IMR-90 (cell line): Measurements from ENCODE around the gene KCNMA1. TPM values are rescaled to one million over a fixed set of nuclear protein-coding genes. Genes with fewer than 3 reads are reported as not detected.

Source experiments
- ATAC-seq: fragments of 200-7000 bp; cut with Tn5 transposase; 2 replicates; pipeline ENCODE4 v1.9.1; 2020; ENCODE audit warnings: low read depth, mild to moderate bottlenecking, moderate library complexity
- BruUV-seq: library from RNA; stranded (reverse); fragments of 400-500 nt; replicated peaks from 2 replicates; lab custom pipeline; 2021; lab: Mats Ljungman, UMichigan
- CTCF ChIA-PET: fragments of 300-600 bp; formaldehyde crosslinking; extraction: SDS; loops from one replicate; lab custom pipeline; 2021; ENCODE audit warnings: antibody characterized with exemption; lab: Yijun Ruan, JAX
- POLR2A ChIA-PET: fragments of 300-600 bp; sonication (Branson Sonifier 250); formaldehyde crosslinking; loops from one replicate; lab custom pipeline; 2022; ENCODE audit warnings: antibody characterized with exemption; ENCODE audit not compliant: unreplicated experiment; lab: Charles Lee
- DNase-seq: peaks from one replicate; pipeline ENCODE4 v3.0.0; 2013
- H2AFZ ChIP-seq: replicated peaks from 2 replicates; pipeline ENCODE3; 2013; ENCODE audit warnings: low read length, mild to moderate bottlenecking; ENCODE audit not compliant: poor library complexity
- H2AK5ac ChIP-seq: 2 replicates; pipeline ENCODE4 v1.6.1; 2013; ENCODE audit warnings: low read depth, low read length, inconsistent platforms
- H2AK9ac ChIP-seq: replicated peaks from 2 replicates; pipeline ENCODE3; 2013; ENCODE audit warnings: mild to moderate bottlenecking, low read depth, low read length, moderate library complexity; ENCODE audit not compliant: poor library complexity
- H2BK120ac ChIP-seq: 2 replicates; pipeline ENCODE4 v1.6.1; 2013; ENCODE audit warnings: low read depth, low read length, inconsistent platforms
- H2BK15ac ChIP-seq: 3 replicates; pipeline ENCODE4 v1.6.1; 2013; ENCODE audit warnings: low read depth, low read length, inconsistent platforms
- H2BK20ac ChIP-seq: 2 replicates; pipeline ENCODE4 v1.6.1; 2013; ENCODE audit warnings: low read depth, mild to moderate bottlenecking, inconsistent platforms, low read length, moderate library complexity
- H2BK5ac ChIP-seq: 2 replicates; pipeline ENCODE4 v1.6.1; 2013; ENCODE audit warnings: mild to moderate bottlenecking, low read depth, low read length, inconsistent platforms; ENCODE audit not compliant: poor library complexity, severe bottlenecking
- H3K14ac ChIP-seq: replicated peaks from 2 replicates; pipeline ENCODE4 v1.6.1; 2013; ENCODE audit warnings: low read depth, low read length, inconsistent platforms
- H3K18ac ChIP-seq: 2 replicates; pipeline ENCODE4 v1.6.1; 2013; ENCODE audit warnings: low read depth, low read length, control low read depth
- H3K23ac ChIP-seq: 2 replicates; pipeline ENCODE4 v1.6.1; 2013; ENCODE audit warnings: low read depth, low read length, inconsistent platforms
- H3K27ac ChIP-seq: 2 replicates; pipeline ENCODE4 v1.5.1; 2013; ENCODE audit warnings: mild to moderate bottlenecking, control low read depth, low read length; ENCODE audit not compliant: insufficient read depth
- H3K27me3 ChIP-seq: 2 replicates; pipeline ENCODE4 v1.6.1; 2013; ENCODE audit warnings: low read length; ENCODE audit not compliant: control insufficient read depth, insufficient read depth
- H3K36me3 ChIP-seq: 2 replicates; pipeline ENCODE4 v1.6.1; 2013; ENCODE audit warnings: low read length, mixed read lengths; ENCODE audit not compliant: control insufficient read depth, insufficient read depth
- H3K4ac ChIP-seq: 2 replicates; pipeline ENCODE4 v1.6.1; 2013; ENCODE audit warnings: low read depth, low read length, inconsistent platforms
- H3K4me1 ChIP-seq: 2 replicates; pipeline ENCODE4 v1.6.1; 2013; ENCODE audit warnings: low read length, mixed read lengths; ENCODE audit not compliant: control insufficient read depth, insufficient read depth
- H3K4me2 ChIP-seq: 2 replicates; pipeline ENCODE4 v1.6.1; 2013; ENCODE audit warnings: low read depth, mild to moderate bottlenecking, control low read depth, low read length, moderate library complexity
- H3K4me3 ChIP-seq: 2 replicates; pipeline ENCODE4 v1.5.1; 2013; ENCODE audit warnings: low read depth, mild to moderate bottlenecking, control low read depth, low read length, moderate library complexity; ENCODE audit not compliant: insufficient read depth
- H3K56ac ChIP-seq: 2 replicates; pipeline ENCODE4 v1.6.1; 2013; ENCODE audit warnings: low read length, inconsistent platforms; ENCODE audit not compliant: insufficient read depth; ENCODE audit errors: extremely low read depth
- H3K79me1 ChIP-seq, 2 experiments: 2 replicates each; pipeline ENCODE4 v1.6.1; 2013; ENCODE audit warnings: low read length in 2 of 2, inconsistent platforms in 1 of 2, low read depth in 1 of 2
- H3K9ac ChIP-seq: 2 replicates; pipeline ENCODE4 v1.6.1; 2013; ENCODE audit warnings: low read depth, low read length, control low read depth
- H3K9me1 ChIP-seq: 2 replicates; pipeline ENCODE4 v1.6.1; 2013; ENCODE audit warnings: low read length, inconsistent platforms; ENCODE audit not compliant: insufficient read depth
- H3K9me3 ChIP-seq: 2 replicates; pipeline ENCODE4 v1.6.1; 2013; ENCODE audit warnings: low read length; ENCODE audit not compliant: control insufficient read depth, insufficient read depth
- H4K20me1 ChIP-seq: 2 replicates; pipeline ENCODE4 v1.6.1; 2013; ENCODE audit warnings: low read length, inconsistent platforms; ENCODE audit not compliant: insufficient read depth
- H4K5ac ChIP-seq: 2 replicates; pipeline ENCODE4 v1.6.1; 2013; ENCODE audit warnings: mild to moderate bottlenecking, low read depth, low read length, control low read depth
- H4K8ac ChIP-seq, 2 experiments: 2 replicates each; pipeline ENCODE4 v1.6.1; 2013; ENCODE audit warnings: low read depth in 2 of 2, low read length in 2 of 2, control low read depth in 1 of 2, inconsistent platforms in 1 of 2
- H4K91ac ChIP-seq: 2 replicates; pipeline ENCODE4 v1.6.1; 2013; ENCODE audit warnings: low read depth, low read length, inconsistent platforms; ENCODE audit not compliant: insufficient read depth
- MAFK ChIP-seq: IDR thresholded peaks from 2 replicates; pipeline ENCODE4 v1.6.1; 2012; ENCODE audit warnings: low read depth, low read length, improper control_type of control experiment
- NFE2L2 ChIP-seq: fragments of 150-350 bp; IDR thresholded peaks from 2 replicates; pipeline ENCODE4 v1.6.1; 2016; ENCODE audit warnings: low read depth, mild to moderate bottlenecking, low read length
- POLR2A ChIP-seq: IDR thresholded peaks from 2 replicates; pipeline ENCODE4 v1.6.1; 2012; ENCODE audit warnings: mild to moderate bottlenecking, low read depth, low read length
- USF2 ChIP-seq: fragments of 150-350 bp; IDR thresholded peaks from 2 replicates; pipeline ENCODE4 v1.6.1; 2017; ENCODE audit warnings: mild to moderate bottlenecking, antibody characterized with exemption, low read length, low read depth
- WGBS, 2 experiments: methylation state at CpG; one replicate each; pipeline versions ENCODE4 v1.1.5 to v1.1.7; 2013; ENCODE audit warnings: missing lambda C conversion rate in 2 of 2; ENCODE audit not compliant: insufficient read length in 1 of 2; ENCODE audit errors: extremely low coverage in 2 of 2; 5-methylcytosine and 5-hydroxymethylcytosine counted together
- dilution Hi-C: fragments of 300-500 bp; cut with HindIII; formaldehyde crosslinking; loops from one replicate; pipeline ENCODE4 v1.14.3; 2018; ENCODE audit warnings: low sequenced_read_pairs; ENCODE audit not compliant: unreplicated experiment
- in situ Hi-C: fragments of 300-500 bp; cut with MboI; formaldehyde crosslinking; loops from 3 replicates; pipeline ENCODE4 v1.14.3; 2019; ENCODE audit warnings: low sequenced_read_pairs, inconsistent platforms, mixed read lengths
- intact Hi-C: fragments of 100-400 bp; cut with micrococcal nuclease; formaldehyde crosslinking; loops from 2 replicates; pipeline ENCODE4 v1.10.0; 2022
- polyA plus RNA-seq, 3 experiments: library from polyadenylated mRNA; depleted of rRNA; stranded (reverse); fragments of >200 nt; gene quantifications; 2 replicates each; pipeline ENCODE4 v1.2.3, GENCODE V29; 2012; ENCODE audit warnings: low replicate concordance in 1 of 3
- total RNA-seq: library from RNA; depleted of rRNA; stranded (reverse); fragments of >200 nt; gene quantifications from 2 replicates; pipeline ENCODE4 v1.2.3, GENCODE V29; 2012

Gene KCNMA1
- total and polyA plus RNA-seq, 2 of the 4 experiments (the other 2 are of a cell fraction): 25.6 to 29.6 TPM

- Histone ChIP-seq H4K8ac (no peak overlapping the region), H3K27me3 (no peaks in the 10 kb centered on the region; the same call in 1 of the 2 replicates), H2AK9ac (no peak overlapping the region), H3K9me3 (no peaks in the 10 kb centered on the region), H4K91ac (no peak overlapping the region), H4K20me1 (no peaks in the 10 kb centered on the region), H3K4me1 (peaks cover 4% of the 10 kb centered on the region), H2BK20ac (no peak overlapping the region), H3K4me3 (no peak overlapping the region), H3K79me1 (peaks cover 0 to 3% of the 10 kb centered on the region in 2 experiments; a peak in 1 of 4 replicates), H4K5ac (no peak overlapping the region), H3K14ac (no peak overlapping the region), H3K18ac (no peak overlapping the region), H2BK15ac (peak overlapping the region; percentile 41; the same call in 1 of the 3 replicates), H3K9me1 (peaks cover 5% of the 10 kb centered on the region; the same call in 1 of the 2 replicates), H3K23ac (peak overlapping the region; percentile 8; the same call in 1 of the 2 replicates), H3K9ac (no peak overlapping the region), H2AK5ac (no peak overlapping the region), H3K56ac (no peak overlapping the region), H3K4ac (no peak overlapping the region), H3K27ac (no peak overlapping the region), H3K4me2 (no peak overlapping the region), H3K36me3 (no peaks in the 10 kb centered on the region), H2BK120ac (no peak overlapping the region), H2AFZ (no peak overlapping the region), H2BK5ac (no peak overlapping the region)
- dilution Hi-C loops: no loop called here
- ATAC-seq (no peak), DNase-seq (no peak)
- intact Hi-C loops: no loop called here
- no peak for TF ChIP-seq USF2
- no peak for TF ChIP-seq POLR2A
- TF ChIP-seq MAFK: no peak
- TF ChIP-seq NFE2L2: no peak
- WGBS, 2 experiments: no CpG with 5 or more reads among the region's 1 CpG
- no TSS peak for BruUV-seq
- ChIA-PET POLR2A (no interaction called here), CTCF (no interaction called here)
- in situ Hi-C loops: no loop called here
These were observed 352.0 kb downstream of the KCNMA1 start for GRCh38 chr10:77285529-77286182.
